HepG2 (cell line): ENCODE results near the gene SRCIN1. TPM values are rescaled to one million over a fixed set of nuclear protein-coding genes. Genes with fewer than 3 reads are reported as not detected.

Experiments used
- FOXA1 ChIP-seq, 2 experiments: fragments of 450-650 bp in 1 of 2; sonication (generic) in 1 of 2; formaldehyde crosslinking in 1 of 2; IDR thresholded peaks; 2 replicates each; pipeline versions ENCODE4 v1.4.0 to v1.6.1; 2016 to 2020; ENCODE audit warnings: missing genetic modification reagents in 1 of 2
- HNRNPH1 ChIP-seq: fragments of 200-400 bp; formaldehyde crosslinking; optimal IDR thresholded peaks from 2 replicates; pipeline ENCODE3; 2017; ENCODE audit warnings: mild to moderate bottlenecking, low read depth, low read length
- NONO ChIP-seq, 2 experiments: fragments of 450-650 bp in 1 of 2; sonication (generic) in 1 of 2; formaldehyde crosslinking in 1 of 2; IDR thresholded peaks in 1 of 2; conservative IDR thresholded peaks in 1 of 2; 2 replicates each; pipeline versions ENCODE4 v1.6.1 to v1.8.0; 2017 to 2022; ENCODE audit warnings: mild to moderate bottlenecking in 1 of 2, missing genetic modification reagents in 1 of 2, moderate library complexity in 1 of 2
- PHF20 ChIP-seq: sonication (generic); formaldehyde crosslinking; IDR thresholded peaks from 2 replicates; pipeline ENCODE4 v1.5.0; 2020; ENCODE audit warnings: mild to moderate bottlenecking, missing genetic modification reagents
- RBFOX2 ChIP-seq: fragments of 200-400 bp; formaldehyde crosslinking; IDR thresholded peaks from 2 replicates; pipeline ENCODE4 v1.6.1; 2017; ENCODE audit warnings: low read depth, mild to moderate bottlenecking, low read length
- SRF ChIP-seq: IDR thresholded peaks from 2 replicates; pipeline ENCODE4 v1.6.1; 2011; ENCODE audit warnings: mild to moderate bottlenecking, low read depth, low read length, moderate library complexity
- ZBTB3 ChIP-seq: sonication (generic); formaldehyde crosslinking; IDR thresholded peaks from 2 replicates; pipeline ENCODE4 v1.4.0; 2020; ENCODE audit warnings: low read depth, mild to moderate bottlenecking, moderate library complexity, missing genetic modification reagents, borderline replicate concordance
- ZC3H13 ChIP-seq: sonication (generic); formaldehyde crosslinking; IDR thresholded peaks from 2 replicates; pipeline ENCODE4 v1.8.1; 2023; ENCODE audit warnings: mild to moderate bottlenecking, missing genetic modification reagents, moderate library complexity
- ZNF30 ChIP-seq: sonication (generic); formaldehyde crosslinking; IDR thresholded peaks from 2 replicates; pipeline ENCODE4 v1.5.0; 2020; ENCODE audit warnings: mild to moderate bottlenecking, missing genetic modification reagents
- ZNF432 ChIP-seq: sonication (generic); formaldehyde crosslinking; IDR thresholded peaks from 2 replicates; pipeline ENCODE4 v1.5.0; 2020; ENCODE audit warnings: missing genetic modification reagents, mild to moderate bottlenecking, borderline replicate concordance
- ZNF468 ChIP-seq: sonication (generic); formaldehyde crosslinking; IDR thresholded peaks from 2 replicates; pipeline ENCODE4 v1.8.0; 2022; ENCODE audit warnings: mild to moderate bottlenecking, moderate library complexity, missing genetic modification reagents
- ZNF530 ChIP-seq: sonication (generic); formaldehyde crosslinking; IDR thresholded peaks from 2 replicates; pipeline ENCODE4 v1.5.0; 2020; ENCODE audit warnings: low read depth, mild to moderate bottlenecking, missing genetic modification reagents
- ZNF605 ChIP-seq: sonication (generic); formaldehyde crosslinking; IDR thresholded peaks from 2 replicates; pipeline ENCODE4 v1.8.0; 2022; ENCODE audit warnings: mild to moderate bottlenecking, missing genetic modification reagents
- ZNF792 ChIP-seq: IDR thresholded peaks from 2 replicates; pipeline ENCODE4 v1.6.1; 2016
- ZSCAN25 ChIP-seq: sonication (generic); formaldehyde crosslinking; IDR thresholded peaks from 2 replicates; pipeline ENCODE4 v1.8.0; 2022; ENCODE audit warnings: mild to moderate bottlenecking, missing genetic modification reagents
- polyA plus RNA-seq, 8 experiments: library from polyadenylated mRNA; depleted of rRNA in 3 of 8; stranded (reverse) in 7 of 8; unstranded in 1 of 8; fragments of >200 nt; fragmentation: Illumina TruSeq in 4 of 8; extraction: Trizol in 4 of 8; gene quantifications; 2 replicates each; pipeline versions ENCODE4 v1.2.1 to v1.2.3, GENCODE V29; 2011 to 2016; ENCODE audit warnings: low read depth in 4 of 8, missing spikeins in 1 of 8, mixed read lengths in 1 of 8; ENCODE audit not compliant: insufficient read depth in 1 of 8
- total RNA-seq, 5 experiments: library from RNA; depleted of rRNA; stranded (reverse); fragments of >200 nt; fragmentation: Illumina TruSeq; extraction: Trizol; gene quantifications; 2 replicates each; pipeline ENCODE4 v1.2.3, GENCODE V29; 2016; ENCODE audit warnings: low read depth in 1 of 5
- TF ChIP-seq, protein P1 (sequence below): sonication (generic); formaldehyde crosslinking; IDR thresholded peaks from 2 replicates; pipeline ENCODE4 v1.4.0; 2020; ENCODE audit warnings: missing genetic modification reagents
- TF ChIP-seq, protein P2 (sequence below): IDR thresholded peaks from 2 replicates; pipeline ENCODE4 v1.6.1; 2016; ENCODE audit warnings: missing biosample characterization, missing genetic modification reagents, low read depth
- TF ChIP-seq, protein P3 (sequence below): sonication (generic); formaldehyde crosslinking; IDR thresholded peaks from 2 replicates; pipeline ENCODE4 v1.4.0; 2020; ENCODE audit warnings: missing genetic modification reagents, mild to moderate bottlenecking, borderline replicate concordance
- TF ChIP-seq, protein P4 (sequence below): IDR thresholded peaks from 2 replicates; pipeline ENCODE4 v1.6.1; 2016; ENCODE audit warnings: low read depth, borderline replicate concordance

The SRCIN1 gene
- total and polyA plus RNA-seq, 2 of the 13 experiments (the other 11 are each of a cell fraction or from before 2014, with no cell fraction given) = 1.2 to 9.6 TPM

DNA sequence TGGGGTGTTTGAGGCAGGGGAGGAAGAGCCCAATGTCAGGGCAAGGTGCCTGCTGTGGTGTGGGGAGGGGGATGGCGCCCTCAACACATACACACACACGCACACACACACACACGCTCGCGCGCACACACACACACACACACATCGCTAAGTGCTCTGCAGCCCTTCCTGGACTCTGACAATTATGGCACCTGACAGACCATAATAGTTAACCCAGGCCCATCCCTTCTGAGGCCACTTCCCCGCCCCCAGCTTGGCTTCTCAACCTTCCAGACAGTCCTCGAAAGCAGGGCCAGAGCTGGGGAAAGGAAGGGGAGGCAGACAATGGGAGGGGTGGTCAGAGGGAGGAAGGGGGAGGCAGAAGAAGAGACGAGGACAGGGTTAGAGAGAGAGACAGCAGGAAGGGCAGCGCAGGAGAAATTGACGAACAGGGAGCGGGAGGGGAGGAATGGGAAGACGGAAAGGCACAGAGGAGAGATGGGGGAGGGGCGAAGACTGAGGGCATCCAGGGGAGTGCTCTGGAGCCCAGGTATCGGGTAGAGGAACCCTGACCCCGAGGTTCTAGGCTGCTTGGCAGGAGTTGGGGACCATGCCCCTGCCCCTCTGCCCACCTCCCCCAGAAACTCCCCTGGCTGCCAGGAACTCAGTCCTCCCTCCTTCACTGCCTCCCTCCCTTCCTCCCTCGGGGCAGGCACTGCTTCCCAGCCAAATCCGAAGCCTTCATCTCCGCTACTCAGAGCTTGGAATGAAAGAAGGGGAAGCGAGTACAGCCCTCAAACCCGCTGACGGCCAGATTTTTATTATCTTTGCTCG is 4.0 kb downstream of the SRCIN1 start (continued):
- TF ChIP-seq, protein P1, sequence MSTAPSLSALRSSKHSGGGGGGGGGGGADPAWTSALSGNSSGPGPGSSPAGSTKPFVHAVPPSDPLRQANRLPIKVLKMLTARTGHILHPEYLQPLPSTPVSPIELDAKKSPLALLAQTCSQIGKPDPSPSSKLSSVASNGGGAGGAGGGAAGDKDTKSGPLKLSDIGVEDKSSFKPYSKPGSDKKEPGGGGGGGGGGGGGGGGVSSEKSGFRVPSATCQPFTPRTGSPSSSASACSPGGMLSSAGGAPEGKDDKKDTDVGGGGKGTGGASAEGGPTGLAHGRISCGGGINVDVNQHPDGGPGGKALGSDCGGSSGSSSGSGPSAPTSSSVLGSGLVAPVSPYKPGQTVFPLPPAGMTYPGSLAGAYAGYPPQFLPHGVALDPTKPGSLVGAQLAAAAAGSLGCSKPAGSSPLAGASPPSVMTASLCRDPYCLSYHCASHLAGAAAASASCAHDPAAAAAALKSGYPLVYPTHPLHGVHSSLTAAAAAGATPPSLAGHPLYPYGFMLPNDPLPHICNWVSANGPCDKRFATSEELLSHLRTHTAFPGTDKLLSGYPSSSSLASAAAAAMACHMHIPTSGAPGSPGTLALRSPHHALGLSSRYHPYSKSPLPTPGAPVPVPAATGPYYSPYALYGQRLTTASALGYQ (CRISPR knock-in tag) = no peak
- TF ChIP-seq, protein P2, sequence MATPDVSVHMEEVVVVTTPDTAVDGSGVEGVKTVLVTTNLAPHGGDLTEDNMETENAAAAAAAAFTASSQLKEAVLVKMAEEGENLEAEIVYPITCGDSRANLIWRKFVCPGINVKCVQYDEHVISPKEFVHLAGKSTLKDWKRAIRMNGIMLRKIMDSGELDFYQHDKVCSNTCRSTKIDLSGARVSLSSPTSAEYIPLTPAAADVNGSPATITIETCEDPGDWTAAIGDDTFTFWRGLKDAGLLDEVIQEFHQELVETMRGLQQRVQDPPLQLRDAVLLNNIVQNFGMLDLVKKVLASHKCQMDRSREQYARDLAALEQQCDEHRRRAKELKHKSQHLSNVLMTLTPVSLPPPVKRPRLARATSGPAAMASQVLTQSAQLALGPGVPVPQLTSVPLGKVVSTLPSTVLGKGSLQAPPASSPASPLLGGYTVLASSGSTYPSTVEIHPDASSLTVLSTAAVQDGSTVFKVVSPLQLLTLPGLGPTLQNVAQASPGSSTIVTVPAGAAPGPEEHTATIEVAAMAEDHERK (CRISPR knock-in tag) = no peak
- TF ChIP-seq SRF (no peak), ZSCAN25 (CRISPR knock-in tag) (peak; percentile 43; the same call in 1 of the 2 replicates), ZNF432 (no peak), HNRNPH1 (no peak), ZC3H13 (CRISPR knock-in tag) (no peak), FOXA1 (IDR thresholded peaks at IDR 0.05) (no peak), FOXA1 (CRISPR knock-in tag; IDR thresholded peaks at IDR 0.05) (no peak), PHF20 (CRISPR knock-in tag) (no peak), RBFOX2 (0 out of 2 replicates have a peak, but pooled peaks have one; percentile 12), NONO (IDR thresholded peaks at IDR 0.05) (no peak), NONO (CRISPR knock-in tag; conservative IDR thresholded peaks at IDR 0.05) (peak; percentile 78), ZNF468 (CRISPR knock-in tag) (no peak), ZNF605 (CRISPR knock-in tag) (no peak), ZNF792 (CRISPR knock-in tag) (no peak), ZNF530 (CRISPR knock-in tag) (no peak), ZBTB3 (CRISPR knock-in tag) (no peak), ZNF30 (CRISPR knock-in tag) (no peak)
- TF ChIP-seq, protein P3, sequence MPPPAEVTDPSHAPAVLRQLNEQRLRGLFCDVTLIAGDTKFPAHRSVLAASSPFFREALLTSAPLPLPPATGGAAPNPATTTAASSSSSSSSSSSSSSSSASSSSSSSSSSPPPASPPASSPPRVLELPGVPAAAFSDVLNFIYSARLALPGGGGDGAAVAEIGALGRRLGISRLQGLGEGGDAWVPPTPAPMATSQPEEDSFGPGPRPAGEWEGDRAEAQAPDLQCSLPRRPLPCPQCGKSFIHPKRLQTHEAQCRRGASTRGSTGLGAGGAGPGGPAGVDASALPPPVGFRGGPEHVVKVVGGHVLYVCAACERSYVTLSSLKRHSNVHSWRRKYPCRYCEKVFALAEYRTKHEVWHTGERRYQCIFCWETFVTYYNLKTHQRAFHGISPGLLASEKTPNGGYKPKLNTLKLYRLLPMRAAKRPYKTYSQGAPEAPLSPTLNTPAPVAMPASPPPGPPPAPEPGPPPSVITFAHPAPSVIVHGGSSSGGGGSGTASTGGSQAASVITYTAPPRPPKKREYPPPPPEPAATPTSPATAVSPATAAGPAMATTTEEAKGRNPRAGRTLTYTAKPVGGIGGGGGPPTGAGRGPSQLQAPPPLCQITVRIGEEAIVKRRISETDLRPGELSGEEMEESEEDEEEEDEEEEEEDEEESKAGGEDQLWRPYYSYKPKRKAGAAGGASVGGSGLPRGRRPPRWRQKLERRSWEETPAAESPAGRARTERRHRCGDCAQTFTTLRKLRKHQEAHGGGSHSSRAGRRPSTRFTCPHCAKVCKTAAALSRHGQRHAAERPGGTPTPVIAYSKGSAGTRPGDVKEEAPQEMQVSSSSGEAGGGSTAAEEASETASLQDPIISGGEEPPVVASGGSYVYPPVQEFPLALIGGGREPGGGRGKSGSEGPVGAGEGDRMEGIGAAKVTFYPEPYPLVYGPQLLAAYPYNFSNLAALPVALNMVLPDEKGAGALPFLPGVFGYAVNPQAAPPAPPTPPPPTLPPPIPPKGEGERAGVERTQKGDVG (CRISPR knock-in tag) = peak; percentile 40; the same call in 1 of the 2 replicates
- TF ChIP-seq, protein P4, sequence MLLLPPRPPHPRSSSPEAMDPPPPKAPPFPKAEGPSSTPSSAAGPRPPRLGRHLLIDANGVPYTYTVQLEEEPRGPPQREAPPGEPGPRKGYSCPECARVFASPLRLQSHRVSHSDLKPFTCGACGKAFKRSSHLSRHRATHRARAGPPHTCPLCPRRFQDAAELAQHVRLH (CRISPR knock-in tag) = no peak
